Smooth muscle cell (in vitro differentiated cells): ENCODE measurements around the gene LRR1. TPM values are rescaled to one million over a fixed set of nuclear protein-coding genes. Genes with fewer than 3 reads are reported as not detected.
"Not testable (repeated sequence)": the region's sequence is repeated elsewhere in the genome, so short reads cannot be mapped to it uniquely, and the experiment has no call there.

Experiments used
- DNase-seq: peaks from one replicate; lab custom pipeline; 2025; ENCODE audit not compliant: unreplicated experiment; lab: John Stamatoyannopoulos, UW
- H2AFZ ChIP-seq: fragments of 200-600 bp; sonication (generic); 2 replicates; pipeline ENCODE4 v1.6.0; 2016; ENCODE audit warnings: antibody characterized with exemption, low read depth, mild to moderate bottlenecking
- H3F3A ChIP-seq: fragments of 200-600 bp; sonication (generic); 2 replicates; pipeline ENCODE4 v1.6.0; 2017; ENCODE audit warnings: antibody characterized with exemption, low read depth
- H3K27ac ChIP-seq: fragments of 200-600 bp; sonication (generic); 2 replicates; pipeline ENCODE4 v1.5.1; 2016; ENCODE audit warnings: low read depth, mild to moderate bottlenecking
- H3K27me3 ChIP-seq: fragments of 200-600 bp; sonication (generic); 2 replicates; pipeline ENCODE4 v1.6.1; 2016; ENCODE audit warnings: low read depth, mild to moderate bottlenecking
- H3K36me3 ChIP-seq: fragments of 200-600 bp; sonication (generic); 2 replicates; pipeline ENCODE4 v1.5.1; 2016; ENCODE audit warnings: low read depth
- H3K4me1 ChIP-seq: fragments of 200-600 bp; sonication (generic); 2 replicates; pipeline ENCODE4 v1.5.1; 2016; ENCODE audit warnings: low read depth
- H3K4me2 ChIP-seq: fragments of 200-600 bp; sonication (generic); 2 replicates; pipeline ENCODE4 v1.6.0; 2016; ENCODE audit warnings: mild to moderate bottlenecking
- H3K4me3 ChIP-seq: fragments of 200-600 bp; sonication (generic); 2 replicates; pipeline ENCODE4 v1.5.1; 2016; ENCODE audit warnings: mild to moderate bottlenecking
- H3K79me2 ChIP-seq: fragments of 200-600 bp; sonication (generic); 2 replicates; pipeline ENCODE4 v1.6.0; 2016; ENCODE audit warnings: low read depth, mild to moderate bottlenecking
- H3K9ac ChIP-seq: fragments of 200-600 bp; sonication (generic); 2 replicates; pipeline ENCODE4 v1.6.0; 2016; ENCODE audit warnings: low read depth
- H3K9me3 ChIP-seq: fragments of 200-600 bp; sonication (generic); replicated peaks from 2 replicates; pipeline ENCODE4 v1.5.1; 2016; ENCODE audit warnings: low read depth
- H4K20me1 ChIP-seq: fragments of 200-600 bp; sonication (generic); 2 replicates; pipeline ENCODE4 v1.6.0; 2016; ENCODE audit warnings: low read depth
- WGBS: methylation state at CpG from one replicate; pipeline ENCODE4 v1.1.7; 2016; ENCODE audit warnings: low lambda C conversion rate; 5-methylcytosine and 5-hydroxymethylcytosine counted together
- polyA plus RNA-seq: library from polyadenylated mRNA; unstranded; fragments of >200 nt; fragmentation: Nextera tagmentation; extraction: Ambion mirVana; gene quantifications from 2 replicates; pipeline ENCODE4 v1.2.1, GENCODE V29; 2016
- total RNA-seq: library from RNA; depleted of rRNA; stranded (reverse); fragments of >200 nt; gene quantifications from 2 replicates; pipeline ENCODE4 v1.2.3, GENCODE V29; 2014
- TF ChIP-seq, protein P1 (sequence below): fragments of 200-600 bp; sonication (generic); IDR thresholded peaks from 2 replicates; pipeline ENCODE4 v1.5.1; 2017; ENCODE audit warnings: borderline replicate concordance, mild to moderate bottlenecking, antibody characterized with exemption; ENCODE audit not compliant: insufficient read depth, poor library complexity, severe bottlenecking

The LRR1 gene
- total and polyA plus RNA-seq, 2 experiments from 2014 or later: 14.7 to 18.7 TPM

DNA sequence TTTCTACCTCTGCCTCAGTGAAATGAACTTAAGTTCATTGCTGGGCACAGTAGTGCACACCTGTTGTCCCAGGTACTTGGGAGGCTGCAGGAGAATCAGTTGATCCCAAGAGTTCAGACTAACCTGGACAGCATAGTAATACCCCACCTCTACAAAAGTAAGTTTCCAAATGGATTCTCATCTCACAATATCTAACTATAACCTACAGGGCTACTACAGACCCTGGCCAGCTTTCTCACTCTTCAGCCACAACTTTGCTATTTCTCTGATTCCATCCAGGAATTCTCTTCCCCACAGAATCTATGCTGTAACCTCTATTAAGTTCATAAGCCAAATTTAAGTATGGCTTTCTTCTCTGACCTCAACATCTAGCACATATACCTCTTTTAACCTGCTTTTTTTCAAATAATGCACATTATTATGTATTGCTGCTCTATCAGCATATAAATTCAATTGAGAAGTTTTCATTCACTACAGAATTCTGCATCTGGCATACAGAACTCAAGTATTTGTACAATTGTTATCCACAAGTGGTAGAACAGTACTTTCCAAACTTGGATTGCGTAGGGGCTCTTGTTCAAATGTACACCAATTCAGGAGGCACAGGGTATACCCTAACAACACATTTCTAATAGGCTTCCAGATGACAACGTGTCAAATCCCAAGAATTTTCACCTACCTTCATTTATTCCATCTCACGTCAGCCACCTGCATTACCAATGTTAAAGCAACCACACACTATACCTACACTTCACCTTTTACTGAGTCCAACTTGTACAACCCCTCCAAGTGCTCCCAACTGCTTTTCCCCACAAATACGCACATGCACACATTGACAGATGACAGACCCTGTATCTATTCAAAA, 16.4 kb upstream of the LRR1 start:
- Histone ChIP-seq H2AFZ (no peak overlapping the region), H3K4me1 (peaks cover 14% of the 10 kb centered on the region), H3K27me3 (no peaks in the 10 kb centered on the region), H3K4me3 (no peak overlapping the region), H3K36me3 (peaks cover 4% of the 10 kb centered on the region), H3K79me2 (peaks cover 63% of the 10 kb centered on the region), H4K20me1 (peaks cover 80% of the 10 kb centered on the region), H3K9me3 (no peaks in the 10 kb centered on the region), H3F3A (peaks cover 8% of the 10 kb centered on the region), H3K9ac (no peak overlapping the region), H3K4me2 (no peak overlapping the region), H3K27ac (no peak overlapping the region)
- over 99% methylated on average over 4 of the region's 4 CpGs for WGBS
- DNase-seq: no peak
- TF ChIP-seq, protein P1, sequence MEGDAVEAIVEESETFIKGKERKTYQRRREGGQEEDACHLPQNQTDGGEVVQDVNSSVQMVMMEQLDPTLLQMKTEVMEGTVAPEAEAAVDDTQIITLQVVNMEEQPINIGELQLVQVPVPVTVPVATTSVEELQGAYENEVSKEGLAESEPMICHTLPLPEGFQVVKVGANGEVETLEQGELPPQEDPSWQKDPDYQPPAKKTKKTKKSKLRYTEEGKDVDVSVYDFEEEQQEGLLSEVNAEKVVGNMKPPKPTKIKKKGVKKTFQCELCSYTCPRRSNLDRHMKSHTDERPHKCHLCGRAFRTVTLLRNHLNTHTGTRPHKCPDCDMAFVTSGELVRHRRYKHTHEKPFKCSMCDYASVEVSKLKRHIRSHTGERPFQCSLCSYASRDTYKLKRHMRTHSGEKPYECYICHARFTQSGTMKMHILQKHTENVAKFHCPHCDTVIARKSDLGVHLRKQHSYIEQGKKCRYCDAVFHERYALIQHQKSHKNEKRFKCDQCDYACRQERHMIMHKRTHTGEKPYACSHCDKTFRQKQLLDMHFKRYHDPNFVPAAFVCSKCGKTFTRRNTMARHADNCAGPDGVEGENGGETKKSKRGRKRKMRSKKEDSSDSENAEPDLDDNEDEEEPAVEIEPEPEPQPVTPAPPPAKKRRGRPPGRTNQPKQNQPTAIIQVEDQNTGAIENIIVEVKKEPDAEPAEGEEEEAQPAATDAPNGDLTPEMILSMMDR: no peak

DNA sequence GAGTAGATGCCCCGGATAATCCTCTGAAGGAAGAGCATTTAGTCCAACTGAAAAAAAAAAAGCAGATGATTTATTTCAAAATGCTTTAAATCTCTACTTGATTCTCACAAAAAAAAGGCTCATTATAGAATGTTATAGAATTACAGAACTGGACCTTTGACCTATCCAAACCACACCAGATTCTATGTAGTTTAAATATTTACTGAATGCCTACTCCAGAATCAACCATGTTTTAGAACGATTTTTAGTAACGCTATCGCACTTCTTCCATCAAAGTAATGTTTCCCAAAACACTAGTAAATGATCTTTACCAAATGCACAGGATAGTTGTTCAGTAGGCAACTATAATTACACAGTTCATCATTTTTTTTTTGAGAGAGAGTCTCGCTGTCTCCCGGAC, 15.1 kb upstream of the LRR1 start:
- Histone ChIP-seq H3K4me3 (peak overlapping the region; percentile 80), H3K9ac (no peak overlapping the region), H3K36me3 (peaks cover 4% of the 10 kb centered on the region), H3K79me2 (peaks cover 63% of the 10 kb centered on the region), H3F3A (peaks cover 8% of the 10 kb centered on the region), H4K20me1 (peaks cover 70% of the 10 kb centered on the region), H3K27me3 (no peaks in the 10 kb centered on the region), H2AFZ (no peak overlapping the region), H3K9me3 (no peaks in the 10 kb centered on the region), H3K27ac (no peak overlapping the region), H3K4me1 (peaks cover 14% of the 10 kb centered on the region), H3K4me2 (peak overlapping the region; percentile 91)
- WGBS: 96% methylated on average over 6 of the region's 6 CpGs
- DNase-seq: no peak
- TF ChIP-seq, protein P1: no peak

- Histone ChIP-seq H3K4me1 (peaks cover 14% of the 10 kb centered on the region), H3K9me3 (no peaks in the 10 kb centered on the region), H2AFZ (no peak overlapping the region), H3F3A (peaks cover 8% of the 10 kb centered on the region), H3K27me3 (no peaks in the 10 kb centered on the region), H4K20me1 (peaks cover 66% of the 10 kb centered on the region), H3K36me3 (peaks cover 4% of the 10 kb centered on the region), H3K9ac (no peak overlapping the region), H3K4me3 (peak overlapping the region; percentile 80), H3K27ac (peak overlapping the region; percentile 80), H3K4me2 (peak overlapping the region; percentile 91), H3K79me2 (peaks cover 63% of the 10 kb centered on the region)
- no peak for DNase-seq
- 88% methylated on average over 11 of the region's 11 CpGs for WGBS
- TF ChIP-seq, protein P1: no peak
Observed at GRCh38 chr14:49584058-49584457, 14.7 kb upstream of the LRR1 start.

- DNase-seq, H2AFZ ChIP-seq: not testable (repeated sequence)
Observed at GRCh38 chr14:49584981-49585640, 13.6 kb upstream of the LRR1 start.

More at GRCh38 chr14:49584981-49585640, 13.6 kb upstream of the LRR1 start:
- not testable (repeated sequence) for H3K36me3 ChIP-seq, H3K9me3 ChIP-seq, H3K27me3 ChIP-seq, H3F3A ChIP-seq
- Histone ChIP-seq H3K4me1 (peaks cover 14% of the 10 kb centered on the region), H3K79me2 (peaks cover 55% of the 10 kb centered on the region), H3K27ac (peak overlapping the region; percentile 80), H4K20me1 (peaks cover 55% of the 10 kb centered on the region), H3K4me3 (peak overlapping the region; percentile 80), H3K4me2 (peak overlapping the region; percentile 91), H3K9ac (peak overlapping the region; percentile 87)
- WGBS: 2% methylated on average over 32 of the region's 32 CpGs
